ENCODE results near the gene FRMD3.

FRMD3 gene

DNA sequence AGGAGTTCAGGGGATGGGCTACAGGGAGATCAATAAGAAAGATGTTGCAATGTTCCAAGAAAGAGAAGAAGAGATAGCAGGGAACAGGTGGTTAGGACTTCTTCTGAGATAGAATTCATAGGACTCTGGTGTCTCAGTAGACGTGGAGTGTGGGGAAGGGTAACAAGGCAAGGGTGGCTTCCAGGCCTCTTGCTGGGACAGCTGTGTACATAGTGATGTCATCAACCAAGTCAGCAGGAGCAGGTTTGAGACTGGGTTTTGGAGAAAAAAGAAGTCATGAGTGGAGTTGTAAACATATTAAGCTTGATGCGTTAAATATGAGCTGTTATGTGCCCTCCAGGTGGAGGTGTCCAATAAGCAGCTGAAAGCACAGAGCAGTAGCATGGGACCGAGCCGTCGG lies 263.4 kb downstream of the FRMD3 start:
- in situ Hi-C loops (cut with MboI; ENCODE audit: low sequenced_read_pairs, unreplicated experiment): no loop called here
- DNase-seq (ENCODE audit: low spot score): no peak

GRCh38 chr9:83271665-83272071 lies 266.5 kb downstream of the FRMD3 start:
- TF ChIP-seq CTCF (IDR thresholded peaks at IDR 0.05; ENCODE audit: borderline replicate concordance, control extremely low read depth, extremely low read depth, insufficient read depth, missing control alignments): no peak
- DNase-seq (ENCODE audit: low spot score): no peak
- in situ Hi-C loops (cut with MboI; ENCODE audit: low sequenced_read_pairs, unreplicated experiment): no loop called here

More for the DNA sequence above, 263.4 kb downstream of the FRMD3 start:
- no peak for TF ChIP-seq CTCF (IDR thresholded peaks at IDR 0.05; ENCODE audit: borderline replicate concordance, control extremely low read depth, extremely low read depth, insufficient read depth, missing control alignments)

DNA sequence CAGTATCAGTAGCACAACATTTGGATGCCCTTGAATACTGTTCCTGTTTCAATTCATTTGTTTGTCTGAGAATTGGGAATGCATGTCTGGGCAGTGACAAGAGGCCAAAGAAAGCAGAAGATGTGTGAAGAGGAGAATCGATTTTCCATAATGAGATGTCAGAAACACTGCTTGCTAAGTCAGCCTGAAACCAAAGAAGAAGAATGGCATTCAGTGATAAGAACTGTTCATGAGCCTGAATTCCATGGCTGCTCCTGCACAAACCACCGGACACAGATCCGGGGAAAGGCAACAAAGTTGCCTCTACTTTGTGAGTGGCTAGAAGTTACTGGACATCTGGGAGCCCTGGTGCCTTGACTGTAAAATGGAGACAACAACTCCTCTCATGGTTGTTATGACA lies 268.1 kb downstream of the FRMD3 start:
- TF ChIP-seq CTCF (IDR thresholded peaks at IDR 0.05; ENCODE audit: borderline replicate concordance, control extremely low read depth, extremely low read depth, insufficient read depth, missing control alignments): no peak
- no peak for DNase-seq (ENCODE audit: low spot score)
- in situ Hi-C loops (cut with MboI; ENCODE audit: low sequenced_read_pairs, unreplicated experiment): no loop called here

DNA sequence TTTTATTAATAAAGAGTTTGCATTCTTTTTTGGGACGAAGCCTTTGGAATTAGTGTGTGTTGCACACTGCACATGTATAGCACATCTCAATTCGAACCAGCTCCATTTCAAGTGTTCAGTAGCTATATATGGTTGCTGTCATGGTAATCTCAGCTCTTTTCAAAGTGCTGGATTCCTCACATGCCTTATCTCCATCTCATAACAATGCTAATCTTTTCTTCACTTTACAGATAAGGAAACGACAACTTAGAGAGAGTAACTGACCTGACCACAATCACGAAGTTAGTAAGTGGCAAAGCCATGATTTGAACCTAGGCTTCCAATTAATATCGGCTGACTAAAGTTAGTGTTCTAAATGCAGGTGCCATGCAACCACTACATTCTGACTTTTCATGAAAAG lies 270.5 kb downstream of the FRMD3 start:
- no peak for TF ChIP-seq CTCF (IDR thresholded peaks at IDR 0.05; ENCODE audit: borderline replicate concordance, control extremely low read depth, extremely low read depth, insufficient read depth, missing control alignments)
- in situ Hi-C loops (cut with MboI; ENCODE audit: low sequenced_read_pairs, unreplicated experiment): no loop called here
- no peak for DNase-seq (ENCODE audit: low spot score)

GRCh38 chr9:83266666-83267496 lies 271.3 kb downstream of the FRMD3 start:
- TF ChIP-seq CTCF (IDR thresholded peaks at IDR 0.05; ENCODE audit: borderline replicate concordance, control extremely low read depth, extremely low read depth, insufficient read depth, missing control alignments): no peak
- DNase-seq (ENCODE audit: low spot score): no peak
- in situ Hi-C loops (cut with MboI; ENCODE audit: low sequenced_read_pairs, unreplicated experiment): no loop called here

DNA sequence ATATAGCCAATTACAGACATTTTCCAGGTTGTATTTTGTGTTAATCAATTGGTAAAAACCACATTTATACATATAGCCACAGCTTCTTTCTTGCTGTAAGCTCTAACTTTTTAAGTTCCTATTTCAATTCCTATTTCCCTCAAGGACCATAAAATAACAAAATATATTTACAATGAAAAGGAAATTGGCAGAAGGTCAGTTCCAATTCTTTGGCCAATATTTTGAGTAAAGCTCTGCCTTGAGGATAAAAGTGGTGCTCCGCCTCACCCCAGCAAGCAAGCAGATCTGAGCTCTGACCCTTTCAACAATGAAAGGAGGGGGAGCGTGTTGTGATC lies 271.9 kb downstream of the FRMD3 start:
- in situ Hi-C loops (cut with MboI; ENCODE audit: low sequenced_read_pairs, unreplicated experiment): no loop called here
- TF ChIP-seq CTCF (IDR thresholded peaks at IDR 0.05; ENCODE audit: borderline replicate concordance, control extremely low read depth, extremely low read depth, insufficient read depth, missing control alignments): no peak
- DNase-seq (ENCODE audit: low spot score): no peak
